C4-2B (cell line): ENCODE measurements around the gene ENO2.

Experiments
- ZFX ChIP-seq: fragments of 450-650 bp; IDR thresholded peaks from 2 replicates; pipeline ENCODE4 v1.6.1; 2017
- TF ChIP-seq, protein P1 (sequence below): fragments of 450-650 bp; conservative IDR thresholded peaks from 2 replicates; pipeline ENCODE4 v1.5.1; 2017; ENCODE audit warnings: mild to moderate bottlenecking

DNA sequence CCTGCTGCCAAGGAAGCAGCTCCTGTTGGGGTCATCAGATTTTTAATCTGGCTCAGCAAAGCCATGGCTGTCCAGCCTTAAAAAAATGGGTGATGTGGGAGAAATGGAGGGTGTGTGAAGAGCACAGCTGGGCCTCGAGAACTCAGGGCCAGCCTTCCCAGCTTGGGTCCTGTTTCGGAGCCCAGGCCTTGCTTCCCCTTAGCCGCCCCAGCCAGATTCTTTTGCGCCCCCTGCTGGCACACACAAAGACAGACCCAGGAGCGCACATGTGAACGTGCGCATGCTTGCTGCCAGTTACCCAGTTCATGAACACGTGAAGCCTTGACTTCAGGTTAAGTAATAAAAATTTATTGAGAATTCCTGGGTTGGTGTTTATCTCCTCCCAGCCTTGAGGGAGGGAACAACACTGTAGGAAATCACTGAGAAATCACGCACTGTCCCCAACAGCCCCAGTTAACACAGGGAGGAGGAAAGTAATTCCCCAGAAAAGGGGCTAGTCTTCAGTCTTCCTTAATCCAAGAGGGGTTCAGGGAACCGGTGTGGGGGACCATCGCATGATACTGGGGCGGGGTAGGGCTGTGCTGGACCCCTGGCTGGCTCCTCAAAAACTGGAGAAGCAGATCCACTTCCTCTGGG lies 50.8 kb downstream of the ENO2 start:
- TF ChIP-seq, protein P1, sequence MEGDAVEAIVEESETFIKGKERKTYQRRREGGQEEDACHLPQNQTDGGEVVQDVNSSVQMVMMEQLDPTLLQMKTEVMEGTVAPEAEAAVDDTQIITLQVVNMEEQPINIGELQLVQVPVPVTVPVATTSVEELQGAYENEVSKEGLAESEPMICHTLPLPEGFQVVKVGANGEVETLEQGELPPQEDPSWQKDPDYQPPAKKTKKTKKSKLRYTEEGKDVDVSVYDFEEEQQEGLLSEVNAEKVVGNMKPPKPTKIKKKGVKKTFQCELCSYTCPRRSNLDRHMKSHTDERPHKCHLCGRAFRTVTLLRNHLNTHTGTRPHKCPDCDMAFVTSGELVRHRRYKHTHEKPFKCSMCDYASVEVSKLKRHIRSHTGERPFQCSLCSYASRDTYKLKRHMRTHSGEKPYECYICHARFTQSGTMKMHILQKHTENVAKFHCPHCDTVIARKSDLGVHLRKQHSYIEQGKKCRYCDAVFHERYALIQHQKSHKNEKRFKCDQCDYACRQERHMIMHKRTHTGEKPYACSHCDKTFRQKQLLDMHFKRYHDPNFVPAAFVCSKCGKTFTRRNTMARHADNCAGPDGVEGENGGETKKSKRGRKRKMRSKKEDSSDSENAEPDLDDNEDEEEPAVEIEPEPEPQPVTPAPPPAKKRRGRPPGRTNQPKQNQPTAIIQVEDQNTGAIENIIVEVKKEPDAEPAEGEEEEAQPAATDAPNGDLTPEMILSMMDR = peak; percentile 96
- peak; percentile 48; the same call in 1 of the 2 replicates for TF ChIP-seq ZFX
